H1 (cell line): ENCODE measurements around the gene CCDC88C. TPM values are rescaled to one million over a fixed set of nuclear protein-coding genes. Genes with fewer than 3 reads are reported as not detected.

Source experiments
- CHD7 ChIP-seq: fragments of 300-600 bp; sonication (generic); IDR thresholded peaks from 2 replicates; pipeline ENCODE4 v1.7.1; 2012; ENCODE audit warnings: low read length, moderate library complexity, mild to moderate bottlenecking, inconsistent platforms; ENCODE audit not compliant: insufficient replicate concordance
- MAX ChIP-seq: IDR thresholded peaks from 2 replicates; pipeline ENCODE4 v1.6.1; 2012; ENCODE audit warnings: inconsistent platforms
- polyA plus RNA-seq, 7 experiments: library from polyadenylated mRNA; depleted of rRNA in 3 of 7; stranded (reverse) in 5 of 7; unstranded in 2 of 7; fragments of >200 nt in 5 of 7; fragments of 200-250 nt in 2 of 7; gene quantifications; 1 replicate in 5 of 7; 2 replicates in 1 of 7; 4 replicates in 1 of 7; pipeline versions ENCODE4 v1.2.1 to v1.2.3, GENCODE V29; 2011 to 2013; ENCODE audit warnings: missing spikeins in 2 of 7, mixed read lengths in 2 of 7
- total RNA-seq: library from RNA; stranded (reverse); fragmentation: NEBNext Ultra II Directional; extraction: Animal tissue kit (Norgen Biotek cat#: 25700); gene quantifications from 2 replicates; pipeline ENCODE4 v1.2.1, GENCODE V29; 2021

CCDC88C gene
- total and polyA plus RNA-seq, 2 of the 8 experiments (the other 6 are each of a cell fraction or from before 2014, with no cell fraction given) = 10.3 to 57.7 TPM

- TF ChIP-seq CHD7 (no peak), MAX (no peak)
Measured at GRCh38 chr14:91324606-91325575, 92.7 kb downstream of the CCDC88C start (continued).
